GDM1 (cell line): Measurements from ENCODE around the gene NCOA5.

Experiments
- DNase-seq: peaks from one replicate; lab custom pipeline; 2025; lab: John Stamatoyannopoulos, UW

The NCOA5 gene

DNA sequence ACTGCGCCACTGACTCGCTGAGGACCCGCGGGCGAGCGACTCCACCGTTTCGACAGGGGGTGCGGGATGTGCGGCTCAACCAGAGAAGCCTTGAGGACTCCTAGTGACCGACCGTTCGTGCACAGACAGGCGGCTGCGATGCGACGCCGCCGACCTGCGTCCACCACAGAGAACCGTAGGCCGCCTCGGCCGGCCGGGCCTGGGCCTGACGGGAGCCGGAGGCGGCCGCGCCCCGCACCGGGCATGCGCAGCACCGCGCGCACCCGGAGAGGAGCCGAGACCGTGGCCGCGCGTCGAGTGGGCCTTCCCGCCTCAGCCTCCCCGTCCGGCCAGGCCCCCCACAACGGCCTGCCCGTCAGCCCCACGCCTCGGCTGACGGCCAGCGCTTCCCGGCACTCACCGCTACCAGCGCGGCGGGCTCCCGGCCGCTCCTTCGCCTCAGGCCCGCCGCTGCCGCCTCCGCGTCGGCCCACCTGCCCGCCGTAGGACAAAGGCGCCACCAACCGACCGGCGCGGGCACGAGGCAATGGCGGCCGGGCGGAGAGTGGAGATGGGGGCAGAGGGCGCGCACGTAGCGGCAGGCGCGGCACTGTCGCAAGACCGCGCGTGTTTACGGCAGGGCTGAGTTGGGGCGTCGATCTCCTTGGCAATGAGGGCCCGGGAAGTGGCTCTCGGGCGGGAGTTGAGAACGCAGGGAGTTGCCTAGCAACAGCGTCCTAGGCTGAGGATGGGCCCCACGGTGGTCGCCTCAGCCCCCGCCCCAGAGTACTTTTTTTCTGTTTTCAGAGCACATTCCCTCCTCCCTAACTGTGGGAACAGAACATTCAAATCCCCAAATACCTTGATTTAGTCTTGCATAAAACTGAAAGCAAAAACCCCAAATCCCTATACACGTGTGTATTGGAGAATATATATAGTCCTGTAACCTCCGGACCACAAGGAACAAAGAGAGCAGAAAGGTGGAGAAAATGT, at the start of gene NCOA5:
Gene NCOA5 (minus strand): TSS at position 546 of the 972 bp plus-strand sequence. CDS start 10,538 bp downstream, outside the sequence.
- peak; percentile 94 for DNase-seq

- no peak for DNase-seq
Observed at GRCh38 chr20:46139266-46139889, 49.6 kb upstream of the NCOA5 start.

GRCh38 chr20:46137816-46138215, 48.1 kb upstream of the NCOA5 start:
- DNase-seq: no peak

- no peak for DNase-seq
Observed at GRCh38 chr20:46135856-46136633, 46.3 kb upstream of the NCOA5 start.

- no peak for DNase-seq
Observed at GRCh38 chr20:46134716-46135115, 45.0 kb upstream of the NCOA5 start.

GRCh38 chr20:46133886-46134654, 44.3 kb upstream of the NCOA5 start:
- DNase-seq: no peak

- peak; percentile 36 for DNase-seq
Observed at GRCh38 chr20:46132705-46133120, 43.0 kb upstream of the NCOA5 start.

GRCh38 chr20:46131396-46131795, 41.6 kb upstream of the NCOA5 start:
- DNase-seq: no peak

GRCh38 chr20:46130534-46130933, 40.8 kb upstream of the NCOA5 start:
- DNase-seq: no peak

DNA sequence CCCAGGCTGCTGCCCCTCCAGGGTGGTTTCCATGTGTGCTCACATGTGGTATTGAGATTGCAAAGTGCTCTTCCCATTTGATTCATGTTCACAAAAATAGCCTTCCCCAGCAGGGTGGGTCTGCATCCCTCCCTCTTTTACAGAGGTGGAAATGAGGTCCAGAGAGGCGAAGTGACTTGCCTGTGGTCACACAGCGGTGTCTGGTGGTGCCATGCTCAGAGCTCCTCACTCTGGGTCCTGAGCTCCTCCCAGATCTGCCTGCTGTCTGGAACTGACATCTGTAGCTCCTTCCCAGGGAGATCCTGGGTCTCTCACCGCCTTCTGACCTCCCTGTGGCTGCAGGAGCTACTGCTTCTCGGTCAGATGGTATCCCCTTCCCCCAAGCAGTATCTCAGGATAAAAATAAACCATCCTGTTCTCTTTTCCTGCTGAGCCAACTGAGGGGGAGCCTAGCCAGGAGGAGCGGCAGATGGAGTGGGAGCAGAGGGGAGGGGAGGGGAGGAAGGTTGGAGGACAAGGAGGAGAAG, 40.3 kb upstream of the NCOA5 start:
- no peak for DNase-seq

DNA sequence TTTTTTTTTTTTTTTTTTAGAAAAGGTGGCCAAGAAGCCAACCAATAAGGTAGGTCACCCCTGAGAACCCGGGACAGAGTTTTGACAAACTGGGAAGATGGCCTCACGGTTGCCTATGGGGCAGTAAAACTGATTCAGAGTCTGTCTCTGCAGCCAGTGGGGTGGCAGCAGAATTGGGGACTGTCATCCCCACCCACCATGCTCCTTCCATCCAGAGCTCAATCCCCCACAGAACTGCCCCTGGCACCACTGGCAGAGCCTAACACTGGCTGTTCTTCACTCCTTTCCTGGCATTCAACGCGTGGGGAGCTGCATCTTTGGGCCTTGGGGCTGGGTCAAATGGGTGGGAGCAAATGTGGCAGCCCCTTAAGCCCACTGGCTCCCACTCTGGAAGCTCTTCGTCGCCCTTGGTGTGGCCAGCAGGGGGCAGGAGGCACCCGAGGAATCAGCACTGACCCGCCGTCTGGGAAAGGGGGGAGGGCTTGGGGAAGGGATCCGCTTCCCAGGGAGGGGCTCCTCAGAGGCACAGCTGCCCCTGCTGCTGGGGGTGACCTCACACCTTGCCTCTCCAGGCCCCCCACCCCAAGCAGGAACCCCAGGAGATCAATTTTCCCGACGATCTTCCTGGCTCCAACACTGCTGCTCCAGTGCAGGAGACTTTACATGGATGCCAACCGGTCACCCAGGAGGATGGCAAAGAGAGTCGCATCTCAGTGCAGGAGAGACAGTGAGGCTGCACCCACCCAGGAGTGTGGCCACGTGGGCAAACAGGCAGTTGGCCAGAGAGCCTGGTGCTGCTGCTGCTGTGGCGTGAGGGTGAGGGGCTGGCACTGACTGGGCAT, 38.8 kb upstream of the NCOA5 start:
- no peak for DNase-seq

DNA sequence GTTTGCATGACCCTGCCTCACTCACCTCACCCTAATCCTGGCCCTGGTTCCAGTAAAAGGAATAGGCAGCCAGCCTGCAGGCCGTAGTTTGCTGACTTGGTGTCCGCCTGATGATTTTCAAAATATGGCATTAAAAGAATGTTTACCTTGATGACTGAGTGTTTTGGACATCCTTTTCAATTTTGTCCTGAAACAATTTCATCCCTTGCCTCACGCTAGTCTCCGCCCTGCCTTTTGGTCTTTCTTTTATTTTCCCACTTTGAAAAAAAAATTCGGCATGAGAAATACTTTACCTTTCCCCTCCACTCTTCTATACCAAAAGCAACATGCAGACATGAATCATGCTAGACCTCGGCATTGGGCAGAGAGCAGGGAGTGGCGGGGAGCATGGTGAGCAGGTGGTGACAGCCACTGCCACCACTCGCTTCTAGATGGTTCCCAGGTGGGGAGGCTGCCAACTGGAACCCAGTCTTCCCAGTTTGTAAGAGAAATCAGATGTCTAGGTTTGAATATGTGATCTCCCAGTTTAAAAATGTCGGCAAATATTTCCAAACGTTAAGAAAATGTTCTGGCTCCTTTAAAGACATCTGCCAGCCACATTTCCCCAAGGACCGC, 37.7 kb upstream of the NCOA5 start:
- no peak for DNase-seq

- DNase-seq: no peak
Observed at GRCh38 chr20:46126440-46127056, 36.8 kb upstream of the NCOA5 start.

- DNase-seq: no peak
Observed at GRCh38 chr20:46123482-46124245, 33.9 kb upstream of the NCOA5 start.

GRCh38 chr20:46122516-46123481, 33.0 kb upstream of the NCOA5 start:
- no peak for DNase-seq

DNA sequence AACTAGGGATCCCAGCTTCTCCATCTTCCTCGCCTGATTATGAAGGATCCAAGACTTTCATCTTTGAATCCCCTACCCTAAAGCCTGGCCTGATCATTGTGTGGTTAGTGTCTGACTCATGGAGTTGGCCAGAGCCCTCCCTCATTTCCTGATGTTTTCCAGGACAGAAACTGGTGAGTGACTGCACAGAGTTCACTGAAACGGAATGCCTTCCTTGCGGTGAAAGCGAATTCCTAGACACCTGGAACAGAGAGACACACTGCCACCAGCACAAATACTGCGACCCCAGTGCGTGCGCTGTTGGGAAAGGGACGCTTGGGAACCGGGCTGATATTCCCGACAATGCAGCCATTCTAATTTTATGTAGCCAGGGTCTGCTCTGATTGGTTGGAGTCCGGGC, 32.3 kb upstream of the NCOA5 start:
- no peak for DNase-seq

DNA sequence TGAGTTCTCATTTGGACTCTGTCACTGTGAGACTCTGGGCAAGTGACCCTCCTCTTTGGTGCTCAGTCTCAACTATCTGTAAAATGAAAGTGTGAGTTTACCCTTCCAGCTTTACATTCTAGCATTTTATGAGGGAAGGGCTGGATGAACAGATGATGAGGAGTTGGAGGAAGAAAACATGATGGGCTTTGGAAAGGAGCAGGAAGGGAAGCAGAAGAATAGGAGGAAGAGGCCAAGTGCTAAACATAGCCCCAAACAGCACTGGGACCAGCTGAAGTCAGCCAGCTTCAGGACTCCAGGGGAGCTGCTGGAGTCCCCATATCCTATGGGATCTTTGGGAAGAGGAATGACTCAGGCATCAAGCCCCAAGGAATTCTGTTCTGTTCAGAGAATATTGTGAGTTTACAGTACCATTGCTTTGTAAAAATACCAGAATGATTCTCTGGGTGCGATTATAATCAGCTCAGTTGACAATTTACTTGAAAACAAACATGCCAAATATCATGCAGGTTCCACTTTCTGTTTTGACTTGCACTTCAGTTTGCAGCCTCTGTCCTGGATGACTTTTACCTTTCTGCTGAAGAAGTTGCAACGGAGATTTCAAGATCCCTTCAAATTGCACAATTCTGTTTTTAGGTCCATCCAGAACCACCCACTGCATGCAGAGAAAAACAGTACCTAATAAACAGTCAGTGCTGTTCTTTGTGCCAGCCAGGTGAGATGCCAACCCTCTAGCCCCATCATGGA, 31.6 kb upstream of the NCOA5 start:
- no peak for DNase-seq
